H1 (cell line): ENCODE measurements around the gene MFN1. TPM values are rescaled to one million over a fixed set of nuclear protein-coding genes. Genes with fewer than 3 reads are reported as not detected.

ENCODE experiments used
- BCL11A ChIP-seq, 2 experiments: IDR thresholded peaks; one replicate each; pipeline ENCODE4 v1.6.1; 2011; ENCODE audit warnings: low read depth in 2 of 2, low read length in 2 of 2, mild to moderate bottlenecking in 2 of 2
- CHD1 ChIP-seq: IDR thresholded peaks from 2 replicates; pipeline ENCODE4 v1.6.1; 2012; ENCODE audit warnings: low read depth, low read length, improper control_type of control experiment
- CHD2 ChIP-seq: IDR thresholded peaks from 2 replicates; pipeline ENCODE4 v1.6.1; 2012; ENCODE audit warnings: low read length, improper control_type of control experiment
- CREB1 ChIP-seq: IDR thresholded peaks from 2 replicates; pipeline ENCODE4 v1.6.1; 2012; ENCODE audit warnings: inconsistent platforms
- CTBP2 ChIP-seq: IDR thresholded peaks from 2 replicates; pipeline ENCODE4 v1.7.0; 2011; ENCODE audit warnings: borderline replicate concordance, mild to moderate bottlenecking, moderate library complexity, mixed read lengths, low read length; ENCODE audit not compliant: insufficient read depth, insufficient read length
- EP300 ChIP-seq, 2 experiments: IDR thresholded peaks; 1 replicate in 1 of 2; 2 replicates in 1 of 2; pipeline ENCODE4 v1.6.1; 2011 to 2012; ENCODE audit warnings: low read depth in 2 of 2, low read length in 2 of 2, mild to moderate bottlenecking in 2 of 2, borderline replicate concordance in 1 of 2, inconsistent platforms in 1 of 2, moderate library complexity in 1 of 2
- GTF2F1 ChIP-seq: IDR thresholded peaks from 2 replicates; pipeline ENCODE4 v1.6.1; 2012; ENCODE audit warnings: low read depth, low read length, improper control_type of control experiment, borderline replicate concordance
- HDAC2 ChIP-seq, 2 experiments: fragments of 300-600 bp in 1 of 2; sonication (generic) in 1 of 2; IDR thresholded peaks; 2 replicates each; pipeline ENCODE4 v1.6.1; 2011 to 2012; ENCODE audit warnings: low read depth in 2 of 2, low read length in 2 of 2, mild to moderate bottlenecking in 2 of 2, moderate library complexity in 2 of 2, borderline replicate concordance in 1 of 2, inconsistent platforms in 1 of 2
- HDAC6 ChIP-seq: IDR thresholded peaks from one replicate; pipeline ENCODE4 v1.7.1; 2012; ENCODE audit warnings: low read depth, mild to moderate bottlenecking, inconsistent platforms, low read length, moderate library complexity
- JUND ChIP-seq: IDR thresholded peaks from 2 replicates; pipeline ENCODE4 v1.6.1; 2011; ENCODE audit warnings: mild to moderate bottlenecking, improper control_type of control experiment, low read length
- KDM4A ChIP-seq: IDR thresholded peaks from one replicate; pipeline ENCODE4 v1.7.1; 2012; ENCODE audit warnings: low read depth, mild to moderate bottlenecking, moderate library complexity, low read length, inconsistent platforms; ENCODE audit not compliant: severe bottlenecking
- NRF1 ChIP-seq: IDR thresholded peaks from 2 replicates; pipeline ENCODE4 v1.6.1; 2011; ENCODE audit warnings: mild to moderate bottlenecking, low read depth, low read length, improper control_type of control experiment
- PHF8 ChIP-seq: fragments of 200-600 bp; sonication (generic); conservative IDR thresholded peaks from 2 replicates; pipeline ENCODE4 v1.7.1; 2012; ENCODE audit warnings: low read depth, mild to moderate bottlenecking, inconsistent platforms, low read length, moderate library complexity
- POLR2A ChIP-seq, 2 experiments: IDR thresholded peaks; 1 replicate in 1 of 2; 2 replicates in 1 of 2; pipeline ENCODE4 v1.6.1; 2011; ENCODE audit warnings: low read depth in 2 of 2, low read length in 2 of 2, mild to moderate bottlenecking in 2 of 2; ENCODE audit errors: control extremely low read depth in 1 of 2
- RAD21 ChIP-seq, 2 experiments: IDR thresholded peaks in 1 of 2; conservative IDR thresholded peaks in 1 of 2; 2 replicates each; pipeline ENCODE4 v1.6.1; 2011; ENCODE audit warnings: low read depth in 2 of 2, low read length in 2 of 2, improper control_type of control experiment in 1 of 2, inconsistent platforms in 1 of 2, mild to moderate bottlenecking in 1 of 2, moderate library complexity in 1 of 2
- RFX5 ChIP-seq: IDR thresholded peaks from 2 replicates; pipeline ENCODE4 v1.6.1; 2011; ENCODE audit warnings: low read depth, low read length, improper control_type of control experiment, borderline replicate concordance
- SP4 ChIP-seq: IDR thresholded peaks from 2 replicates; pipeline ENCODE4 v1.6.1; 2012; ENCODE audit warnings: low read length, inconsistent platforms
- TAF1 ChIP-seq: IDR thresholded peaks from 2 replicates; pipeline ENCODE4 v1.6.1; 2011; ENCODE audit warnings: mild to moderate bottlenecking, low read depth, low read length
- TAF7 ChIP-seq: optimal IDR thresholded peaks from 2 replicates; pipeline ENCODE3; 2011; ENCODE audit warnings: low read depth, mild to moderate bottlenecking, inconsistent platforms, low read length, moderate library complexity, borderline replicate concordance
- polyA plus RNA-seq, 7 experiments: library from polyadenylated mRNA; depleted of rRNA in 3 of 7; stranded (reverse) in 5 of 7; unstranded in 2 of 7; fragments of >200 nt in 5 of 7; fragments of 200-250 nt in 2 of 7; gene quantifications; 1 replicate in 5 of 7; 2 replicates in 1 of 7; 4 replicates in 1 of 7; pipeline versions ENCODE4 v1.2.1 to v1.2.3, GENCODE V29; 2011 to 2013; ENCODE audit warnings: missing spikeins in 2 of 7, mixed read lengths in 2 of 7
- total RNA-seq: library from RNA; stranded (reverse); fragmentation: NEBNext Ultra II Directional; extraction: Animal tissue kit (Norgen Biotek cat#: 25700); gene quantifications from 2 replicates; pipeline ENCODE4 v1.2.1, GENCODE V29; 2021
- TF ChIP-seq, protein P1 (sequence below): IDR thresholded peaks from 2 replicates; pipeline ENCODE4 v1.6.1; 2011; ENCODE audit warnings: low read length, improper control_type of control experiment
- TF ChIP-seq, protein P2 (sequence below): IDR thresholded peaks from 2 replicates; pipeline ENCODE4 v1.6.1; 2011; ENCODE audit warnings: low read depth, mild to moderate bottlenecking, low read length; ENCODE audit not compliant: insufficient read depth

Gene MFN1
- total and polyA plus RNA-seq, 2 of the 8 experiments (the other 6 are each of a cell fraction or from before 2014, with no cell fraction given): 9.1 to 35.6 TPM

DNA sequence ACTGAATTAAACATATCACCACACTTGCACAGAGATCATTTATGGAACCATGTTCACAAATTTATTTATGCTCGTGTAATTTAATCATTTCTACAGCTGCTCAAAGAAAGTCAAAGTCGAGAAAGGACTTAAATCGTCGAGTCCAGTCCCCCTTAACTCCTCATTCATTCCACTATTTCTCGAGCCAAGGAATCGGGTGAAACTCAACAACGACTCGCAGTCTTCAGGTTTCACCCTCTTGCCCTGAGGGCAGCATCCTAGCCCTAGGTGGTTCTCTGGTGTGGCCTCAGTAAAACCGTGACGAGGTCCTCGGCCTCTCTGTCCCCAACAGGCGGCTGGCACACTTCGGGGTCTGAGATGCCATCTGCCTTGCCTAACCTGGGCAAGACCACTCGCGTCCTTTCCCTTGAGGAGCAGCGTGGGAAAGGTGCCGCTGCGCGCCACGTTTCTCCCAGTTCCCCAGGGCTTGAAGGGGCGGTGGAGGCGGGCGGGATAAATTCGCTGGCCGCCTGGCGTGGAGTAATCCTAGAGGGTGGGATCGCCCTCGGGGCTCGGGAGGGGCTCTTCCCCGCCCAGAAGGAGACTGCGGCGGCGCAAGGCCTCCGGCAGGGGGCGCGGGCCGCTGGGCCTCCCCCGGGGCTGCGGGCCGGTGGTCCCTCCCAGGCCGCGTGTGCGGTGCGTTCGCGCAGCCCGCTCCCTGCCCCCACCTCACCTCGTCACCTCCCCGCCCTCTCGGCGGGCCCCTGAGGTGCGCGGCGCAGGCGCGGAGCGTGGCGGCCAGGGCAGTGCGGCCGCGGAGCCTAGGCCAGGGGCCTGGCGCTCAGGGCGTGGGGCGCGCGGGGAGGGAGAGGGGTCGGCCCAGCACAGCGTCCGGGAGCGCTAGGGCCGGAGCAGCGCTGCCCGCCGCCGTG, 25.0 kb upstream of the MFN1 start, which contains the start of gene ZNF639 (continued):
- TF ChIP-seq TAF1 (peak; percentile 73; the same call in 1 of the 2 replicates), BCL11A (IDR thresholded peaks at IDR 0.05; ENCODE audit: low read depth in 2 of 2, low read length in 2 of 2) (no peak), HDAC2 (IDR thresholded peaks at IDR 0.05; ENCODE audit: borderline replicate concordance in 1 of 2, low read depth in 2 of 2, low read length in 2 of 2) (peak in 1 of 2 experiments; percentile 80; a peak in 1 of 4 replicates), SP4 (no peak), CHD2 (0 out of 2 replicates have a peak, but pooled peaks have one; percentile 32), RAD21 (IDR thresholded peaks at IDR 0.05 in 1 of 2, conservative IDR thresholded peaks at IDR 0.05 in 1 of 2; ENCODE audit: low read depth in 2 of 2, low read length in 2 of 2) (peak; percentile 14 to 38; a peak in 3 of 4 replicates), CHD1 (peak; percentile 76; the same call in 1 of the 2 replicates), EP300 (IDR thresholded peaks at IDR 0.05; ENCODE audit: borderline replicate concordance in 1 of 2, low read depth in 2 of 2, low read length in 2 of 2) (peak in 1 of 2 experiments; percentile 96; a peak in 2 of 3 replicates), PHF8 (peak; percentile 62), HDAC6 (no peak), RFX5 (no peak), POLR2A (IDR thresholded peaks at IDR 0.05; ENCODE audit: control extremely low read depth in 1 of 2, low read depth in 2 of 2, low read length in 2 of 2) (peak; percentile 68 to 79), KDM4A (peak; percentile 72), JUND (peak; percentile 88), TAF7 (peak; percentile 25), CREB1 (peak; percentile 84), CTBP2 (peak; percentile 23), GTF2F1 (no peak), NRF1 (peak; percentile 41; the same call in 1 of the 2 replicates)
- TF ChIP-seq, protein P1, sequence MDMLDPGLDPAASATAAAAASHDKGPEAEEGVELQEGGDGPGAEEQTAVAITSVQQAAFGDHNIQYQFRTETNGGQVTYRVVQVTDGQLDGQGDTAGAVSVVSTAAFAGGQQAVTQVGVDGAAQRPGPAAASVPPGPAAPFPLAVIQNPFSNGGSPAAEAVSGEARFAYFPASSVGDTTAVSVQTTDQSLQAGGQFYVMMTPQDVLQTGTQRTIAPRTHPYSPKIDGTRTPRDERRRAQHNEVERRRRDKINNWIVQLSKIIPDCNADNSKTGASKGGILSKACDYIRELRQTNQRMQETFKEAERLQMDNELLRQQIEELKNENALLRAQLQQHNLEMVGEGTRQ: no peak
- TF ChIP-seq, protein P2, sequence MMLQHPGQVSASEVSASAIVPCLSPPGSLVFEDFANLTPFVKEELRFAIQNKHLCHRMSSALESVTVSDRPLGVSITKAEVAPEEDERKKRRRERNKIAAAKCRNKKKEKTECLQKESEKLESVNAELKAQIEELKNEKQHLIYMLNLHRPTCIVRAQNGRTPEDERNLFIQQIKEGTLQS: no peak
